GM18505 (cell line): ENCODE results near the gene SLC5A2.

Source experiments
- ATAC-seq: cut with Tn5 transposase; IDR thresholded peaks from one replicate; pipeline ENCODE4 v1.9.1; 2021; ENCODE audit not compliant: unreplicated experiment
- POLR2A ChIP-seq: IDR thresholded peaks from 4 replicates; pipeline ENCODE4 v1.6.1; 2011; ENCODE audit warnings: borderline replicate concordance; ENCODE audit not compliant: insufficient read depth, insufficient read length; ENCODE audit errors: extremely low read depth

SLC5A2 gene

DNA sequence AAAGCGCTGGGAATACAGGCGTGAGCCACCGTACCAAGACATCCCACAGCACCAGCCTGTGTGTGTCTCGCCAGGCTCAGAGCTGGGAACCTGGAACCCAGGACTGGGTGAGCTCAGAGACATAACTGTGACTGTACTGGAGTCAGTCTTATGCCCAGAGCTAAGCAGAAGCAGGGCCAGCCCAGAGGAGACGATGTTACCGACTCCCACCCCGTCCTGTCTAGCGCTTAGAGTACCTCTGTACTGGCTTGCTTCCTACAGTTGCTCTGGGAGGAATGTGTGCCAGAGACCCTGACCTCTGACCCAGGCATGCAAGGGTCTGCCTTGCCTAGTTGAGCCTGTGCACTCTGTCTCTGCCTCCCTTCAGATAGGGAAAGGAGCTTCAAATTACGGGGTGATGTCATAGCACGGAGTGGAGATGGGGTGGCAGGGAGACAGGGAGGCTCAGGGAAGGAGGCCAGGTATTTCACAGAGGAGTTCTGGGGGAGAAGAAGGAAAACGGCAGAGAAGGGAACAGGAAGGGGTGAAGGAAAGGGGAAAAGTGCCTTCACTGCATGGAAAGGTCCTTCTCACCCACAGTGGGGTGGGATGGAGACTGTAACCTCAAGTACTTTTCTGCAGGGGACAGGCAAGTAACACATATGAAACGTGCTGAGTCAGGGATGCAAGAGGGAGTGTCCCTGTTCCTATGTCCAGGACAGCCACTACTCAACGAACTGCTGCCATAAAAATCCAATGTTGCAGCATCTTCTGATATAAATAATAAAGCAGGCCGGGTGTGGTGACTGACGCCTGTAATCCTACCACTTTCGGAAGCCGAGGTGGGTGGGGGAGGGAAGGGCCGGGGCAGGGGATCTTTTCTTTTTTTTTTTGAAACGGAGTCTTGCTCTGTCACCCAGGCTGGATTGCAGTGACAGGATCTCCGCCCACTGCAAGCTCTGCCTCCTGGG lies 29.4 kb upstream of the SLC5A2 start:
- no peak for TF ChIP-seq POLR2A
- ATAC-seq, result no peak

DNA sequence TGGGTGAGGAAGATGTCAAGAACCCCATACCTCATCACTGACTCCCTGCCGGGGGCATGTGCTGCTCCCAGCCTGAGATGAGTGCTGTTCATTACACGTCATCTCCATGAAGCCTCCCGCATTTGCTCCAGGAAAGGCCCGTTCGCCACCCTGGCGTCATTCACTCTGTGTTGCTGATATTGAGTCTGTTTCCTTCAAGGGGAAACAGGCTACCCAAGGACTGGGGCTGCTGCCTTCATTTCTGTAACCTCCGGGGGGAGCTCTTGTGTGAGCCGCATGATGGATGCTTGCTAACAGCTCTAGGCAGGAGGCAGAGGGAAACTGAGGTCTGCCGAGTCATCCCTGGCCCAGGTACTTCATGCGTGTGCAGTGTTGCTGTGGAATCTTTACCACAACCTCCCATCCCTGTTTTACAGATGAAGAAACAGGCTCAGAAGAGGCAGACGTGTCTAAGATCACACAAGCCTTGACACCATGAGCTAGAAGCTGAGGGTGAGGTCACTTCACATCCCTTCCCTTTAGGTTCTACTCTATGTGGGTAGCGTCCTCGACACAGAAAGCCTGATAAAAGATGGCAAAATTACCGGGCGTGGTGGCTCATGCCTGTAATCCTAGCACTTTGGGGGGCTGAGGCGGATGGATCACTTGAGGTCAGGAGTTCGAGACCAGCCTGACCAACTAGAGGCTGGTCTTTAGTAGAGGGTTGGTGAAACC lies 27.2 kb upstream of the SLC5A2 start:
- TF ChIP-seq POLR2A, result no peak
- ATAC-seq, result no peak

DNA sequence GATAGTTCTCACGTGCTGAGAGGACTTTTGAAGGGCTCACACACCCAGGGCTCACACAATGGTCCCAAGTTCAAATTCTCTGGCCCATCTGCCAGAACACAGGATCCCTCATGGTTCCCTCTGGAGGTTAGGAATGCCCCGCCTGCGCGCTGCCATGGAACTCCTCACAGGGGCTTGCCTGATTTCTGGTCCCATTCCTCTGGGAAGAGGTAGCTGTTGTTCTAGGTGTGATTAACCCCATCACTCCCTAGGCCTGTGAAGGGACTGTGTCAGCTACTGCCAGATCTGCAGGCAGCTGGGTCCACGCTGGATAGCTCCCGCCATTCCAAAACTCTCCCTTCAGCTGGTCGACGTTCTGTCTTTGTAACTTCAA lies 25.9 kb upstream of the SLC5A2 start:
- no peak for ATAC-seq

DNA sequence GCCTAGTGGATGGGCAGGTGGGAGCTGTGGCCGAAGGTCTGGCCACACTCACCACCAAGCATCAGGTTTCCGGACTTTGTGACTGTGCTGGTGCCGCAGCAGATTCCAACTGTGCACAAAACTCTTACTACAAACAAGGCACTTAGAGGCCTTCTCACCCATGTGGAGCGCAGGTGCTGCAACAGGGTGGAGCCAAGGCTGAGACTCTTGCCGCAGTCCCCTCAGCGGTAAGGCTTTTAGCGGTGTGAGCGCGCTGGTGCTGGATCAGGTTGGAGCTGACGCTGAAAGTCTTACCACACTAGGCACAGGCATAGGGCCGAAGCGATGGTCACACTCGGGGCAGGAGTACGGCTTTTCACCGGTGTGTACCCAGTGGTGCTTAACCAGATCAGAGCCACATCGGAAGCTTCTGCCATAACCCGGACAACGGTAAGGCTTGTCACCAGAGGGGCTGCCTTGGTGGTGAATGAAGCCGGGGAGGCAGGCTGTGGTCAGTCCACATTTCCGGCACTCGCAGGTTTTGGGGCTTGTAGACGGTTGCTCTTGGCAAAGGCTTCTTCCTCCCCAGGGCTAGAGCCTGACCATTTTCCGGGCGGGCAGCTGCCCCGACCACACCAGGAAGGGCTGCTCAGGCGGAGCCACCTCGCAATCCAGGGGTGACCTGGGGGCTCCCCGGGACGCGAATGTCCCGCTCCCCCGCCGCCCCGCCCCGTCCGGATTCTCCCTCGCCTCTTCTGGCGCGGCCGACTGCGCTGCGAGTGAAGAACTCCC lies 24.7 kb upstream of the SLC5A2 start:
- peak; percentile 9 for ATAC-seq
- TF ChIP-seq POLR2A, result peak; percentile 56

More for the DNA sequence above, 25.9 kb upstream of the SLC5A2 start:
- no peak for TF ChIP-seq POLR2A

DNA sequence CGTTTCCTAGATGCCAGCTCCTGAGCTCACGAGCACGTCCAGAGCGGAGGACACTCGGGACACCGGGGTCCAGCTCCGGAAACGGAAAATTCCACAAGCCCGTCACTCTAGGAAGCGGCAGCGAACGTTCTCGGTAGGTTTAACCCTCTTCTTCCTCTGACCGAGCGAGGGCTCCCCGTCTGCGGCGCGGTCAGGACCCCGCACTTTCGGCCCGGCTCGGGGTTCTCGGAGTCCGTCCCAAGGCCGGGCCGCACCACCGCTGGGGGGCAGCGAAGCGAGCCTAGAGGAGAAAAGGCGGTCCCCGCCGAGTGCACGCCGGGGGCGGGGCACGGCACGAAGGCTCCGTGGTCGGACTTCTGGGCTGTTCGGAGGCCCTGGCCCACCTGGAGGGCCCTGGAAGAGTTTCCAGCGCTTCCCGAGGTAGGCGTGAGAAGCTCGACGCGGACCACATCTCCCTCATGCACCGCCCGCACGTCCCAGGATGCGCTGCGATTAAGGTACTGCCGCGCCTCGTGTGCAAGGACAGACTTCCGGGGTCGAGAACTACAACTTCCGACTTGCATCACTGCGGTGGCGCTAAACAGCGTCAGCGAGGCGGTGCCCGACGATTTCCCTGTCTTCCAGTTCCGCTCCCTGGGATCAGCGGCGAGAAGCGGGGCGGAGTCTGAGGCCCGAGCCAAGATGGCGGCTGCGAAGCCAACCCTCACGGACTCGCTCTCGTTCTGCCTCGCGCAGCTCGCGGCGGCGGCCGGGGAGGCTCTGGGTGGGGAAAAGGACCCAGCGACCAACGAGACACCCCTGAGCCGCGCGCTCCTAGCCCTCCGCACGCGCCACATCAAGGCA lies 23.9 kb upstream of the SLC5A2 start, which contains the start of gene ARMC5:
ARMC5 (plus strand) TSS at position 658 of the 843 bp plus-strand sequence; CDS start at position 682, 24 bp downstream.
- peak; percentile 71 for ATAC-seq

GRCh38 chr16:31459687-31460581 lies 23.0 kb upstream of the SLC5A2 start:
- peak; percentile 77 for ATAC-seq

More for the DNA sequence above, 23.9 kb upstream of the SLC5A2 start, which contains the start of gene ARMC5:
- peak; percentile 91 for TF ChIP-seq POLR2A

GRCh38 chr16:31460582-31461002 lies 22.3 kb upstream of the SLC5A2 start:
- no peak for TF ChIP-seq POLR2A
- ATAC-seq, result no peak

More at GRCh38 chr16:31459687-31460581, 23.0 kb upstream of the SLC5A2 start:
- no peak for TF ChIP-seq POLR2A

- no peak for TF ChIP-seq POLR2A
- no peak for ATAC-seq
Observed at GRCh38 chr16:31461201-31461920, 21.6 kb upstream of the SLC5A2 start.

DNA sequence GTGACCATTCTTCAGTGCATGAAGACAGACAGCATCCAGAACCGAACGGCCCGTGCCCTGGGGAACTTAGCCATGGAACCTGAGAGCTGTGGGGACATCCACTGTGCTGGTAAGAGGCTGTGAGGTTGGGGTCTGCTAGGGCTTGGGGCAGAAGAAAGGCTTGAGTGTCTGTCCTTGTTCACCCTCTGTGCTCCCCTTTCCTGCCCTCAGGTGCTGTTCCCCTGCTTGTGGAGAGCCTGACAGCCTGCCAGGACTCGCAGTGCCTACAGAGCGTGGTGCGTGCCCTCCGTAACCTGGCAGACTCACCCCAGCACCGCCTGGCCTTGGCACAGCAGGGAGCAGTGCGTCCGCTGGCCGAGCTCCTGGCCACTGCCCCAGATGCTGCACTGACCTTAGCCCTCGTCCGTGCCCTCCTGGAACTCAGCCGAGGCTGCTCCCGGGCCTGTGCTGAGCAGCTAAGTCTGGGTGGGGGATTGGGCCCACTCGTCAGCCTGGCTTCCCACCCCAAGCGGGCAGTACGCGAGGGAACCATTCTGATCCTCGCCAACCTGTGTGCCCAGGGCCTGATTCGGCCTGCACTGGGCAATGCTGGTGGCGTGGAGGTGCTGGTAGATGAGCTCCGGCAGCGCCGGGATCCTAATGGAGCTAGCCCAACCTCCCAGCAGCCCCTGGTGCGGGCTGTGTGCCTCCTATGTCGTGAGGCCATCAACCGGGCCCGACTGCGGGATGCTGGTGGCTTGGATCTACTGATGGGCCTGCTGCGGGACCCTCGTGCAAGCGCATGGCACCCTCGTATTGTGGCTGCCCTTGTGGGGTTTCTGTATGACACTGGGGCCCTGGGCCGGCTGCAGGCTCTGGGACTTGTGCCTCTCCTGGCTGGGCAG lies 20.8 kb upstream of the SLC5A2 start:
- no peak for TF ChIP-seq POLR2A
- ATAC-seq, result no peak

GRCh38 chr16:31464348-31464769 lies 18.6 kb upstream of the SLC5A2 start:
- no peak for TF ChIP-seq POLR2A
- no peak for ATAC-seq
